GM12878 (cell line): ENCODE data around the gene LRRC4B. TPM values are rescaled to one million over a fixed set of nuclear protein-coding genes. Genes with fewer than 3 reads are reported as not detected.

ENCODE experiments used
- ATAC-seq: fragments of 200-7000 bp; cut with Tn5 transposase; 3 replicates; pipeline ENCODE4 v1.9.1; 2020; ENCODE audit warnings: mild to moderate bottlenecking, moderate library complexity
- BruUV-seq: library from RNA; stranded (reverse); fragments of 400-500 nt; replicated peaks from 2 replicates; lab custom pipeline; 2021; lab: Mats Ljungman, UMichigan
- CTCF ChIA-PET: fragments of 300-600 bp; sonication (Branson Sonifier 250); formaldehyde crosslinking; extraction: SDS; loops from one replicate; lab custom pipeline; 2021; ENCODE audit warnings: inconsistent platforms; lab: Yijun Ruan, JAX
- POLR2A ChIA-PET: fragments of 350-600 bp; formaldehyde crosslinking; extraction: SDS; loops from one replicate; lab custom pipeline; 2021; ENCODE audit warnings: inconsistent platforms; lab: Charles Lee
- RAD21 ChIA-PET: fragments of 300-600 bp; sonication (Branson Sonifier 250); formaldehyde crosslinking; loops from one replicate; lab custom pipeline; 2023; ENCODE audit warnings: antibody characterized with exemption; ENCODE audit not compliant: unreplicated experiment; lab: Charles Lee
- SMC1A ChIA-PET: fragments of 300-600 bp; sonication (Branson Sonifier 250); formaldehyde crosslinking; loops from one replicate; lab custom pipeline; 2023; ENCODE audit not compliant: unreplicated experiment, uncharacterized antibody; lab: Charles Lee
- DNase-seq: peaks from one replicate; pipeline ENCODE4 v3.0.0-alpha.2; 2011; ENCODE audit warnings: low read depth, low spot score
- FAIRE-seq: peaks from 3 replicates; lab custom pipeline; 2011; peaks lifted over from hg19 to GRCh38; lab: Jason Lieb, UNC
- H2AFZ ChIP-seq: 2 replicates; pipeline ENCODE4 v1.6.0; 2011; ENCODE audit warnings: low read depth, low read length, control low read depth; ENCODE audit not compliant: control insufficient read depth
- H3K27ac ChIP-seq: 2 replicates; pipeline ENCODE4 v1.5.1; 2011; ENCODE audit warnings: control low read depth; ENCODE audit not compliant: control insufficient read depth, insufficient read depth
- H3K27me3 ChIP-seq, 2 experiments: replicated peaks in 1 of 2; 2 replicates each; pipeline versions ENCODE4 v1.6.0 to v1.6.1; 2011; ENCODE audit warnings: low read length in 1 of 2; ENCODE audit not compliant: control insufficient read depth in 2 of 2, insufficient read depth in 2 of 2
- H3K36me3 ChIP-seq, 2 experiments: 2 replicates each; pipeline ENCODE4 v1.5.1; 2011; ENCODE audit warnings: low read length in 1 of 2; ENCODE audit not compliant: control insufficient read depth in 2 of 2, insufficient read depth in 2 of 2
- H3K4me1 ChIP-seq: 2 replicates; pipeline ENCODE4 v1.6.1; 2011; ENCODE audit warnings: mild to moderate bottlenecking, low read length, moderate library complexity, mixed read lengths; ENCODE audit not compliant: control insufficient read depth, insufficient read depth
- H3K4me2 ChIP-seq: 2 replicates; pipeline ENCODE4 v1.6.0; 2011; ENCODE audit warnings: control low read depth; ENCODE audit not compliant: control insufficient read depth, insufficient read depth
- H3K4me3 ChIP-seq: fragments of 200-600 bp; sonication (generic); 2 replicates; pipeline ENCODE4 v1.5.1; 2016
- H3K79me2 ChIP-seq: 2 replicates; pipeline ENCODE4 v1.6.0; 2011; ENCODE audit warnings: low read length; ENCODE audit not compliant: control insufficient read depth, insufficient read depth
- H3K9ac ChIP-seq: 2 replicates; pipeline ENCODE4 v1.8.0; 2011; ENCODE audit warnings: low read length, control low read depth, mixed read lengths; ENCODE audit not compliant: control insufficient read depth, insufficient read depth
- H3K9me3 ChIP-seq: replicated peaks from 3 replicates; pipeline ENCODE4 v1.5.1; 2011; ENCODE audit warnings: mild to moderate bottlenecking, low read length; ENCODE audit not compliant: control insufficient read depth, insufficient read depth
- H4K20me1 ChIP-seq: 2 replicates; pipeline ENCODE4 v1.6.0; 2011; ENCODE audit not compliant: control insufficient read depth, insufficient read depth
- ATF7 ChIP-seq: fragments of 450-650 bp; IDR thresholded peaks from 2 replicates; pipeline ENCODE4 v1.6.1; 2016; ENCODE audit warnings: low read depth, mild to moderate bottlenecking
- BACH1 ChIP-seq: fragments of 450-650 bp; IDR thresholded peaks from 2 replicates; pipeline ENCODE4 v1.6.1; 2017; ENCODE audit warnings: mild to moderate bottlenecking, borderline replicate concordance
- BMI1 ChIP-seq: fragments of 450-650 bp; IDR thresholded peaks from 2 replicates; pipeline ENCODE4 v1.6.1; 2016; ENCODE audit warnings: mild to moderate bottlenecking, moderate library complexity, borderline replicate concordance
- KDM1A ChIP-seq: fragments of 200-600 bp; sonication (generic); IDR thresholded peaks from 2 replicates; pipeline ENCODE4 v1.6.1; 2016; ENCODE audit warnings: borderline replicate concordance
- MEF2B ChIP-seq: fragments of 450-650 bp; IDR thresholded peaks from 2 replicates; pipeline ENCODE4 v1.6.1; 2018; ENCODE audit warnings: mild to moderate bottlenecking, moderate library complexity; ENCODE audit not compliant: partially characterized antibody, poor library complexity, severe bottlenecking
- MLLT1 ChIP-seq: fragments of 450-650 bp; IDR thresholded peaks from 2 replicates; pipeline ENCODE4 v1.6.1; 2016; ENCODE audit warnings: mild to moderate bottlenecking
- PAX8 ChIP-seq: fragments of 450-650 bp; IDR thresholded peaks from 2 replicates; pipeline ENCODE4 v1.6.1; 2017; ENCODE audit warnings: mild to moderate bottlenecking, moderate library complexity
- POLR2A ChIP-seq: IDR thresholded peaks from 2 replicates; pipeline ENCODE4 v1.6.1; 2011; ENCODE audit warnings: low read depth, mild to moderate bottlenecking, low read length
- REST ChIP-seq: IDR thresholded peaks from 2 replicates; pipeline ENCODE4 v1.6.1; 2012; ENCODE audit warnings: mild to moderate bottlenecking, low read depth, low read length
- WGBS: methylation state at CpG from one replicate; pipeline ENCODE4 v1.1.6; 2016; ENCODE audit warnings: low lambda C conversion rate; ENCODE audit not compliant: insufficient replicate concordance, insufficient coverage; ENCODE audit errors: missing lambda C conversion rate; 5-methylcytosine and 5-hydroxymethylcytosine counted together
- in situ Hi-C: fragments of 300-500 bp; cut with MboI; formaldehyde crosslinking; loops from 9 replicates; pipeline ENCODE4 v1.14.3; 2018; ENCODE audit warnings: mixed read lengths
- intact Hi-C: fragments of 100-400 bp; cut with micrococcal nuclease; formaldehyde crosslinking; loops from one replicate; pipeline ENCODE4 v1.14.2; 2022; ENCODE audit not compliant: unreplicated experiment
- polyA plus RNA-seq, 11 experiments: library from polyadenylated mRNA; depleted of rRNA in 4 of 11; unstranded in 6 of 11; stranded (reverse) in 5 of 11; fragments of >200 nt; fragmentation: Nextera tagmentation in 4 of 11; fragmentation: Illumina TruSeq in 1 of 11; extraction: Ambion mirVana in 4 of 11; extraction: Trizol in 1 of 11; gene quantifications; 1 replicate in 1 of 11; 2 replicates in 10 of 11; pipeline versions ENCODE4 v1.2.1 to v1.2.3, GENCODE V29; 2011 to 2016; ENCODE audit warnings: inconsistent platforms in 2 of 11, missing spikeins in 2 of 11, low read depth in 1 of 11
- total RNA-seq, 4 experiments: library from RNA; depleted of rRNA in 3 of 4; stranded (reverse); fragments of >200 nt in 3 of 4; fragmentation: Illumina TruSeq in 1 of 4; extraction: Trizol in 1 of 4; gene quantifications; 2 replicates each; pipeline versions ENCODE4 v1.2.1 to v1.2.3, GENCODE V29; 2013 to 2021

LRRC4B gene
- total and polyA plus RNA-seq, 10 of the 15 experiments (the other 5 are each of a cell fraction or from before 2014, with no cell fraction given) = 0.14 TPM; not detected in 9

GRCh38 chr19:50554212-50554611 is 14.0 kb downstream of the LRRC4B start:
- Histone ChIP-seq H3K9ac (no peak overlapping the region), H3K36me3 (no peaks in the 10 kb centered on the region), H3K27me3 (peaks cover 0 to 3% of the 10 kb centered on the region in 2 experiments), H3K4me3 (no peak overlapping the region), H3K27ac (no peak overlapping the region), H3K9me3 (no peaks in the 10 kb centered on the region), H3K79me2 (no peaks in the 10 kb centered on the region), H2AFZ (no peak overlapping the region), H3K4me1 (no peaks in the 10 kb centered on the region; the same call in 1 of the 2 replicates), H4K20me1 (no peaks in the 10 kb centered on the region), H3K4me2 (no peak overlapping the region)
- in situ Hi-C loops = no loop called here
- 44% methylated on average over 10 of the region's 10 CpGs for WGBS
- no peak for FAIRE-seq
- RAD21 ChIA-PET = interaction anchor here (1.2 kb wide), 1 partner anchor 197 kb away, joined by 3 read pairs; no protein-coding TSS in a partner anchor
- POLR2A ChIA-PET = interaction anchor here (1.0 kb wide), 1 partner anchor 9 kb away, joined by 5 read pairs; no protein-coding TSS in a partner anchor
- DNase-seq = no peak
- TF ChIP-seq REST (no peak), PAX8 (no peak), KDM1A (no peak), BACH1 (no peak), BMI1 (no peak), ATF7 (no peak), POLR2A (no peak), MEF2B (no peak), MLLT1 (no peak)
- CTCF ChIA-PET = interaction anchor here (0.9 to 8.5 kb wide), 2 partner anchors 8 to 15 kb away, joined by 4 to 117 read pairs; no protein-coding TSS in a partner anchor
- ATAC-seq = no peak
- intact Hi-C loops = no loop called here
- BruUV-seq = no TSS peak
- SMC1A ChIA-PET = interaction anchor here (1.6 kb wide), 1 partner anchor 10 kb away, joined by 4 read pairs; no protein-coding TSS in a partner anchor
